ENCODE results near the gene TPSG1.
"Not testable (repeated sequence)": the region's sequence is repeated elsewhere in the genome, so short reads cannot be mapped to it uniquely, and the experiment has no call there.

The TPSG1 gene

DNA sequence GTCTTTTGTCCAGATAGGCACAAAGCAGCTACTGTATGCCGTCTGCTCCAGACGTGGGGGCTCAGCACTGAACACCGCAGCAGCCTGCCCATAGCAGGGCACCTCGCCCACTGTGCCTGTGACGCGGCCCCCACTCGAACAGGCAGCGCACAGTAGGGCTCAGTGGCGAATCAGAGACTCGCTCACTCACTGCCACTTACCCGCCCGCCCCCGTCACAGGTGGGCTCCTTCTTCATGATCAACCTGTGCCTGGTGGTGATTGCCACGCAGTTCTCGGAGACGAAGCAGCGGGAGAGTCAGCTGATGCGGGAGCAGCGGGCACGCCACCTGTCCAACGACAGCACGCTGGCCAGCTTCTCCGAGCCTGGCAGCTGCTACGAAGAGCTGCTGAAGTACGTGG, 23.6 kb downstream of the TPSG1 start:
- DNase-seq (ENCODE audit: extremely low read depth, low read depth): no peak
- H3K4me3 ChIP-seq (replicated peaks; ENCODE audit: low read depth, low read length): no peak overlapping the region
- TF ChIP-seq, protein P1, sequence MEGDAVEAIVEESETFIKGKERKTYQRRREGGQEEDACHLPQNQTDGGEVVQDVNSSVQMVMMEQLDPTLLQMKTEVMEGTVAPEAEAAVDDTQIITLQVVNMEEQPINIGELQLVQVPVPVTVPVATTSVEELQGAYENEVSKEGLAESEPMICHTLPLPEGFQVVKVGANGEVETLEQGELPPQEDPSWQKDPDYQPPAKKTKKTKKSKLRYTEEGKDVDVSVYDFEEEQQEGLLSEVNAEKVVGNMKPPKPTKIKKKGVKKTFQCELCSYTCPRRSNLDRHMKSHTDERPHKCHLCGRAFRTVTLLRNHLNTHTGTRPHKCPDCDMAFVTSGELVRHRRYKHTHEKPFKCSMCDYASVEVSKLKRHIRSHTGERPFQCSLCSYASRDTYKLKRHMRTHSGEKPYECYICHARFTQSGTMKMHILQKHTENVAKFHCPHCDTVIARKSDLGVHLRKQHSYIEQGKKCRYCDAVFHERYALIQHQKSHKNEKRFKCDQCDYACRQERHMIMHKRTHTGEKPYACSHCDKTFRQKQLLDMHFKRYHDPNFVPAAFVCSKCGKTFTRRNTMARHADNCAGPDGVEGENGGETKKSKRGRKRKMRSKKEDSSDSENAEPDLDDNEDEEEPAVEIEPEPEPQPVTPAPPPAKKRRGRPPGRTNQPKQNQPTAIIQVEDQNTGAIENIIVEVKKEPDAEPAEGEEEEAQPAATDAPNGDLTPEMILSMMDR (IDR thresholded peaks at IDR 0.05; ENCODE audit: low read depth, low read length, missing control alignments): no peak

DNA sequence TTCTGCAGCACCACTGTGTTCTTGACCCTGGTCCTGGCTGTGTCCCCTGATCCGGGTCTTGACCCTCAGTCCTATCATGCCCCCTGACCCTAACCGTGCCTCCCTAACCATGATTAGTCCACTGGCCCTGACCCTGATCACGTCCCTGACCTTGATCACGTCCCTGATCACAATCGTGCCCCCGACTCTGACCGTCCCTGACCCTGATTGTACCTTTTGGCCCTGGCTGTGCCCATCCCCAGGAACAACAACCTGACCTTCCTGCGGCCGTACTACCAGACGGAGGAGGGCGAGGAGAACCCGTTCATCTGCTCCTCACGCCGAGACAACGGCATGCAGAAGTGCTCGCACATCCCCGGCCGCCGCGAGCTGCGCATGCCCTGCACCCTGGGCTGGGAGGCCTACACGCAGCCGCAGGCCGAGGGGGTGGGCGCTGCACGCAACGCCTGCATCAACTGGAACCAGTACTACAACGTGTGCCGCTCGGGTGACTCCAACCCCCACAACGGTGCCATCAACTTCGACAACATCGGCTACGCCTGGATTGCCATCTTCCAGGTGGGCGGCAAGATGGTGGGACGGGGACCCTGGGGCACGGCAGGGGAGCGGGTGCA, 24.9 kb downstream of the TPSG1 start:
- TF ChIP-seq, protein P1 (IDR thresholded peaks at IDR 0.05; ENCODE audit: low read depth, low read length, missing control alignments): no peak
- DNase-seq (ENCODE audit: extremely low read depth, low read depth): no peak
- H3K4me3 ChIP-seq (replicated peaks; ENCODE audit: low read depth, low read length): no peak overlapping the region

DNA sequence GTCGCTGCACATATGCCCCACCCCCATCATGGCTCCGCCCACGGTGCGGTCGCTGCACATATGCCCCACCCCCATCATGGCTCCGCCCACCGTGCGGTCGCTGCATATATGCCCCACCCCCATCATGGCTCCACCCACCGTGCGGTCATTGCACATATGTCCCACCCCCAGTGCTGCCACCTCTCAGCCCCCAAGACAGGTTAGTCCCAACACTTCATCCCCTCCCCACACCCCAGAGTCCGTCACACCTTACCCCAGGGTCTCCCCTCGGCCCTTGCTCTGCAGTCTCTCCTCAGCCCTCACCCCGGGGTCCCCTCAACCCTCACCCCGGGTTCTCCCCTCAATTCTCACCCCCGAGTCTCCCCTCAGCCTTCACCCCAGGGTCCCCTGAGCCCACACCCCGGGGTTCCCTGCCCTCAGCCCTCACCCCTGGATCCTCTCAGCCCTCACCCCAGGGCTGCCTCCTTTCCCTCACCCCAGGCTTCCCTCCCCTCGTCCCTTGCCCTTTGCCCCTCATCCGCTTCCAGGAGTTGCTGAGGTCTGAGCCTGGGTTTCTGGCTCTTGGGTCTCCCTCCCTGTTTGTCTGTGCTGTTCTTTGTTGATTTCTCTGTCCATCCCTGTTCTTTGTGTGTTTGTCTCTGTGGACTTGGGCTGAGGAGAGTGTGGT, 25.6 kb downstream of the TPSG1 start:
- no peak for DNase-seq (ENCODE audit: extremely low read depth, low read depth)
- TF ChIP-seq, protein P1 (IDR thresholded peaks at IDR 0.05; ENCODE audit: low read depth, low read length, missing control alignments): no peak
- H3K4me3 ChIP-seq (replicated peaks; ENCODE audit: low read depth, low read length): no peak overlapping the region

DNA sequence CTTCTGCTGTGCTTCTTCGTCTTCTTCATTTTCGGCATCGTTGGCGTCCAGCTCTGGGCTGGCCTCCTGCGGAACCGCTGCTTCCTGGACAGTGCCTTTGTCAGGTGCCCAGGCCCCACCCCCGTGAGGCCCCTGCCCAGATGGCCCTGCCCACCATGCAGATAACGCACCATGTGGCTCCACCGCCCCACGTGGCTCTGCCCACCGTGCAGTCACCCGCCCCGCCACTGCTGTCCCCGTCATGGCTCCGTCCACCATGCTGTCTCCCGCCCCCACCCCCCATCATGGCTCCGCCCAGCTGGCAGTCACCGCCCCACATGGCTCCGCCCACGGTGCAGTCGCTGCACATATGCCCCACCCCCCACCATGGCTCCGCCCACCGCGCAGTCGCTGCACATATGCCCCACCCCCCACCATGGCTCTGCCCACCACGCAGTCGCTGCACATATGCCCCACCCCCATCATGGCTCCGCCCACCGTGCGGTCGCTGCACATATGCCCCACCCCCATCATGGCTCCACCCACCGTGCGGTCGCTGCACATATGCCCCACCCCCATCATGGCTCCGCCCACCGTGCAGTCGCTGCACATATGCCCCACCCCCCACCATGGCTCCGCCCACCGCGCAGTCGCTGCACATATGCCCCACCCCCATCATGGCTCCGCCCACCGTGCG, 26.3 kb downstream of the TPSG1 start:
- not testable (repeated sequence) for DNase-seq (ENCODE audit: extremely low read depth, low read depth); H3K4me3 ChIP-seq (replicated peaks; ENCODE audit: low read depth, low read length)

DNA sequence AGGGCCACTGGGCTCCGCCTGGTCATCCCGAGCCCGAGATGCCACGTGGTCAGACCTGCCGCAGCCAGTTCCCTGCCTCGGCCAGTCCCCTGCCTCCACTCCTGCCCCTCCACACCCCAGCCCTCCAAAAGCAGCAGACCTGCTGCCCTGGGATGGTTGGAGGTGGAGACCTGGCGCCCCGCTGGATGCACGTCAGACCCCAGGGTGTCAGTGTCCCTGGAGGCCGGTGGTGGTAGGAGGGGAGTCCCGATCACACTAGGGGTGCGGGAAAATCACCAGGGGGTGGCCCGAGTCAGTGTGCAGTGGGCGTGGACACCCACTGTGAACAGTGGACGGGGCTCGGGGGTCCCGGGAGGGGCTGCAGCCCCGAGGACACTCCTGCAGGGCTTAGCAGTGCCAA, 26.9 kb downstream of the TPSG1 start:
- no peak for DNase-seq (ENCODE audit: extremely low read depth, low read depth)
- TF ChIP-seq, protein P1 (IDR thresholded peaks at IDR 0.05; ENCODE audit: low read depth, low read length, missing control alignments): no peak
- H3K4me3 ChIP-seq (replicated peaks; ENCODE audit: low read depth, low read length): no peak overlapping the region

DNA sequence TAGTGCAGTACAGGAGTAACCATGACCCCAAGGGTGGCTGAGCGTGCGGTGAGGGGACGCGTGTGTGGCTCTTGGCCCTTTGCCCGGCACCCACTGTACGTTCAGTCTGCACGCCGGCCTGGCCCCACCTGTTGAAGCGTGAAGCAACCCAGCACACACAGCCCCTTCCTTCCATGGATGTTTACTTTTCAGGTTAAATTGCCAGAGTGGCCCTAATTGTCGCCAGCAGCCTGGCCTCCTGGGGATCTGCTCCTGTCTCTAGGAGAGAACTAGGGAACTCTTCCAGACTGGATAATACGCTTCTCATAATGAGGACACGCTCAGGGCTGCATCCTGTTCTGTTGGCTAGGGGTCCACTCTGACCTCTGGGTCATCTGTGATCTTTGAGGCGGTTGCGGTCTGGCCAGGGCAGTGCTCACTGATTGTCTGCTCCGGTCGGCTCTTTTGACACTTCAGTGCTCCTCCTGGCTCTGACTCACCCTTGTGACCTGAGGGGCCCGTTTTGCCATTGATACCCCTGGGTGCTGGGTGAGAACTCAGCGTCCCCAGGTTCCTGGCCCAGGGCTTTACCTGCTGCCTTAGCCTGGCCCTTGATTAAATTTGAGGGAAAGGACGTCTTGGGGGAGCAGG, 27.7 kb downstream of the TPSG1 start:
- TF ChIP-seq, protein P1 (IDR thresholded peaks at IDR 0.05; ENCODE audit: low read depth, low read length, missing control alignments): no peak
- DNase-seq (ENCODE audit: extremely low read depth, low read depth): no peak
- no peak overlapping the region for H3K4me3 ChIP-seq (replicated peaks; ENCODE audit: low read depth, low read length)

DNA sequence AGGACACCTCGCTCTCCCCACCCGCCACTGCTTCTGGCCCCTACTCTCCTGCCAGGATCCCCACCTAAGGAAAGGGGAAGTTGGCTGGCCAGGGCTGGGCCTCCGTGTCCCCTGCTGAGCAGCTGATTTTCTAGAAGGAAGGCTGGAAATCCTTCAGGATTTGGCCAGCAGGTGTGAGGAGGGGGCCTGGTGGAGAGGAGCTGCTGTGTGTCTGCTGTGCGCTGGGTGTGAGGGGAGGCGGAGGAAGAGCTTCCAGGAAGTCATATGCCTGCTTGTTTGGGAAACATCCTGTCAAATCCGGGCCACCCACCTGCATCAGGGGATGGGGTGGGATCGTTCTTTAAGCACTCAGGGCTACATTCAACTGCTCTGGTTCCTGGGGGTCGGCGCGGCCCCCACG, 28.6 kb downstream of the TPSG1 start:
- TF ChIP-seq, protein P1 (IDR thresholded peaks at IDR 0.05; ENCODE audit: low read depth, low read length, missing control alignments): no peak
- H3K4me3 ChIP-seq (replicated peaks; ENCODE audit: low read depth, low read length): no peak overlapping the region
- no peak for DNase-seq (ENCODE audit: extremely low read depth, low read depth)
